ENCODE results near the gene MRPL19.
A peak's percentile ranks its signal among the peaks of the same experiment; 100 is the strongest.
"Not testable (repeated sequence)": the region's sequence is repeated elsewhere in the genome, so short reads cannot be mapped to it uniquely, and the experiment has no call there.

The MRPL19 gene

DNA sequence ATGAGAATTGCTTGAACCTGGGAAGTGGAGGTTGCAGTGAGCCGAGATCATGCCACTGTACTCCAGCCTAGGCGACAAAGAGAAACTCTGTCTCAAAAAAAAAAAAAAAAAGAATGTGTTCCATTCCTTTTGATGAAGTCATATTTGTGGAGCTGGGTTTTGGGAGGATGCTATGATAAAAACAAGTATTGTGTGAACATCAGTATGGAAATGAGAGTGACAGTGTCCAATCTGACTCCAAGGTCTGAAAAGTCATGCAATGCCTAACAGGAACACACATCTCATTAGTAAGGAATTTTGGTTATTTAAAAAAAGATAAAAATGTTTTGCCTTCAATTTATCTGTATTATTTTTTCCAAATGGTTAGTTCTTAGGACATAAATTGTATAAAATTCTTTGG, 52.3 kb downstream of the MRPL19 start:
- H3K4me3 ChIP-seq (ENCODE audit: insufficient read depth, low read depth, low read length) = no peak overlapping the region
- H3K36me3 ChIP-seq (ENCODE audit: control insufficient read depth, insufficient read depth, low read length) = peaks cover 33% of the 10 kb centered on the region
- no peaks in the 10 kb centered on the region for H3K9me3 ChIP-seq (ENCODE audit: control insufficient read depth, low read length)
- WGBS, 2 experiments = 83 to 96% methylated on average over 2 of the region's 2 CpGs
- no peak overlapping the region for H3K27ac ChIP-seq (ENCODE audit: insufficient read depth, low read depth, low read length, poor library complexity, severe bottlenecking)
- H3K4me1 ChIP-seq (ENCODE audit: control insufficient read depth, insufficient read depth, low read length) = no peaks in the 10 kb centered on the region
- H3K27me3 ChIP-seq (ENCODE audit: control insufficient read depth, insufficient read depth, low read length, poor library complexity, severe bottlenecking) = no peaks in the 10 kb centered on the region

- H3K9me3 ChIP-seq (ENCODE audit: control insufficient read depth, low read length) = no peaks in the 10 kb centered on the region
- H3K27me3 ChIP-seq (ENCODE audit: control insufficient read depth, insufficient read depth, low read length, poor library complexity, severe bottlenecking) = no peaks in the 10 kb centered on the region
- no peak overlapping the region for H3K27ac ChIP-seq (ENCODE audit: insufficient read depth, low read depth, low read length, poor library complexity, severe bottlenecking)
- no peak overlapping the region for H3K4me3 ChIP-seq (ENCODE audit: insufficient read depth, low read depth, low read length)
- no peaks in the 10 kb centered on the region for H3K4me1 ChIP-seq (ENCODE audit: control insufficient read depth, insufficient read depth, low read length)
- WGBS, 2 experiments = 90 to 96% methylated on average over 2 to 4 of the region's 4 CpGs
- H3K36me3 ChIP-seq (ENCODE audit: control insufficient read depth, insufficient read depth, low read length) = peaks cover 31% of the 10 kb centered on the region
Measured at GRCh38 chr2:75702593-75702992, 56.0 kb downstream of the MRPL19 start.

DNA sequence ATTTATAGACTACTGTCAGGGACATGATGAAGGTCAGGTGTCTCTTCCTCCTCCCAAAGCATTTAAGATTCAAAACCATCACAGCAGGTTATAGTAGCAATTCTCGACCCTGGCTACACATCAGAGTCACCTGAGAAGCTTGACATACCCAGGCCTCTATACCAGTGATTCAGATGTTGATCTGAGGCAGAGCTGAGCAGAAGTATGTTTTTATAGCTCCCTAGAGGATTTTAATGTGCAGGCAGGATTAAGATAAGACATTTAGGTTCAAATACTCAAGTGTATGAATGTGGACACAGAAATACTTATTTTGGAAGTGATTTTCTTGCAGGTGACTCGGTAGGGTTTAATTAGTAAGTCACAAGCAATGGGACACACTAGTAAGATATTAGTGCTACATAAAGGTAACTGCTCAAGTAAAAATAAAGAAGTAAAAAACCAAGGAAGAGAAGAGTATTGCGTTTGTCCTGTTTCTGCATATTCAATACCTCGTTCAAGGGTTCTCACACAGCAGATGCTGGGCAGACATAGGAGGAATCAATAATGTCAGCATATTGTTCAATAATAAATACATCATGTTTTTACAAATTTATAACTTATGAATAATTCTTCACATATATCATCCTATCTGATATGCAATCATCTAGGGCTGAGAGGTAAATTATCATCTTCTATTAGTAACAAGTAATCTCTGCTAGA, 57.2 kb downstream of the MRPL19 start:
- H3K27ac ChIP-seq (ENCODE audit: insufficient read depth, low read depth, low read length, poor library complexity, severe bottlenecking) = no peak overlapping the region
- H3K27me3 ChIP-seq (ENCODE audit: control insufficient read depth, insufficient read depth, low read length, poor library complexity, severe bottlenecking) = no peaks in the 10 kb centered on the region
- 93 to 94% methylated on average over 4 of the region's 4 CpGs for WGBS, 2 experiments
- H3K4me1 ChIP-seq (ENCODE audit: control insufficient read depth, insufficient read depth, low read length) = no peaks in the 10 kb centered on the region
- H3K36me3 ChIP-seq (ENCODE audit: control insufficient read depth, insufficient read depth, low read length) = peaks cover 24% of the 10 kb centered on the region
- no peaks in the 10 kb centered on the region for H3K9me3 ChIP-seq (ENCODE audit: control insufficient read depth, low read length)
- H3K4me3 ChIP-seq (ENCODE audit: insufficient read depth, low read depth, low read length) = no peak overlapping the region

DNA sequence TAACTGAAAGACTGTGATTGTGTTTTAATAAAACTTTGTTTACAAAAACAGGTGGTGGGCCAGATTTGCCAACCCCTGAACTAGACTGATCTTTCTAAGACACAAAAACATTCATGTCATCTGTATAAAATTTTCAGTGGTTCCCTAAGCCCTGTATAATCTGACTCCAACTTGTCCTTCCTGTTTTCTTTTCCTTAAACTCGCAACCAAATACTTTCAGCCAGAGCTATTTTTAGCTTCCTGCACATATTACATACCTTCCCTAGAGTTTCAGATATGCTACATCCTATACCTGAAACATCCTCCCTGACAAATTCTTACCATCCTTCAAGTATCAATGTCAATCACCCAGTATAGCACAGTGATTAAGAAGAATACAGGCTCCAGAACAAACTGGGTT, 59.3 kb downstream of the MRPL19 start:
- no peaks in the 10 kb centered on the region for H3K27me3 ChIP-seq (ENCODE audit: control insufficient read depth, insufficient read depth, low read length, poor library complexity, severe bottlenecking)
- WGBS, 2 experiments = 94 to 100% methylated on average over 1 of the region's 1 CpG
- H3K9me3 ChIP-seq (ENCODE audit: control insufficient read depth, low read length) = no peaks in the 10 kb centered on the region
- H3K4me3 ChIP-seq (ENCODE audit: insufficient read depth, low read depth, low read length) = no peak overlapping the region
- peaks cover 12% of the 10 kb centered on the region for H3K36me3 ChIP-seq (ENCODE audit: control insufficient read depth, insufficient read depth, low read length)
- H3K4me1 ChIP-seq (ENCODE audit: control insufficient read depth, insufficient read depth, low read length) = no peaks in the 10 kb centered on the region
- H3K27ac ChIP-seq (ENCODE audit: insufficient read depth, low read depth, low read length, poor library complexity, severe bottlenecking) = no peak overlapping the region

- no peak overlapping the region for H3K4me3 ChIP-seq (ENCODE audit: insufficient read depth, low read depth, low read length)
- H3K9me3 ChIP-seq (ENCODE audit: control insufficient read depth, low read length) = no peaks in the 10 kb centered on the region
- no peaks in the 10 kb centered on the region for H3K4me1 ChIP-seq (ENCODE audit: control insufficient read depth, insufficient read depth, low read length)
- no peaks in the 10 kb centered on the region for H3K27me3 ChIP-seq (ENCODE audit: control insufficient read depth, insufficient read depth, low read length, poor library complexity, severe bottlenecking)
- peaks cover 8% of the 10 kb centered on the region for H3K36me3 ChIP-seq (ENCODE audit: control insufficient read depth, insufficient read depth, low read length)
- 93 to 94% methylated on average over 3 of the region's 3 CpGs for WGBS, 2 experiments
- no peak overlapping the region for H3K27ac ChIP-seq (ENCODE audit: insufficient read depth, low read depth, low read length, poor library complexity, severe bottlenecking)
Measured at GRCh38 chr2:75707901-75708300, 61.3 kb downstream of the MRPL19 start.

- no peak overlapping the region for H3K27ac ChIP-seq (ENCODE audit: insufficient read depth, low read depth, low read length, poor library complexity, severe bottlenecking)
- peak overlapping the region; percentile 72 for H3K4me3 ChIP-seq (ENCODE audit: insufficient read depth, low read depth, low read length)
Measured at GRCh38 chr2:75709297-75709696, 62.7 kb downstream of the MRPL19 start.

DNA sequence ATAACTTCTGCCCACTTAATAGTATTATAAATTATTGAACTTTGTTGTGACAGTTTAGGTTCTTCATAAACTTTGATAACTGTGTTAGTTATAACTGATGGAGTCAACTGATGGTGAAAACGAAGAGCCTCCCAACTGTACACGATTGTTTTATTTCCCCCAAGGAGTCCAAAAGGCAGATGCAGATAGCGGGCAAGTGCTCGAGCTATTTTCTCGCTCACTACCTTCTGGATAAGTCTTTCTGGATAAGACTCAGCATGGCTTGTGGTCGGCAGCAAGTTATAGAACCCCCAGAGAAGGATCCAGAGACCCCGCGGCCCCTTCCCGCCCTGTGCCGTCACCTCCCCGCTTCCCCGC, 63.6 kb downstream of the MRPL19 start:
- peaks cover 2% of the 10 kb centered on the region for H3K36me3 ChIP-seq (ENCODE audit: control insufficient read depth, insufficient read depth, low read length)
- 3 to 5% methylated on average over 12 of the region's 12 CpGs for WGBS, 2 experiments
- H3K4me3 ChIP-seq (ENCODE audit: insufficient read depth, low read depth, low read length) = peak overlapping the region; percentile 72
- peak overlapping the region; percentile 96 for H3K27ac ChIP-seq (ENCODE audit: insufficient read depth, low read depth, low read length, poor library complexity, severe bottlenecking)
- H3K4me1 ChIP-seq (ENCODE audit: control insufficient read depth, insufficient read depth, low read length) = no peaks in the 10 kb centered on the region
- H3K9me3 ChIP-seq (ENCODE audit: control insufficient read depth, low read length) = no peaks in the 10 kb centered on the region
- H3K27me3 ChIP-seq (ENCODE audit: control insufficient read depth, insufficient read depth, low read length, poor library complexity, severe bottlenecking) = no peaks in the 10 kb centered on the region

More at GRCh38 chr2:75709297-75709696, 62.7 kb downstream of the MRPL19 start:
- no peaks in the 10 kb centered on the region for H3K9me3 ChIP-seq (ENCODE audit: control insufficient read depth, low read length)
- no peaks in the 10 kb centered on the region for H3K4me1 ChIP-seq (ENCODE audit: control insufficient read depth, insufficient read depth, low read length)
- peaks cover 2% of the 10 kb centered on the region for H3K36me3 ChIP-seq (ENCODE audit: control insufficient read depth, insufficient read depth, low read length)
- 76 to 100% methylated on average over 1 to 2 of the region's 3 CpGs for WGBS, 2 experiments
- H3K27me3 ChIP-seq (ENCODE audit: control insufficient read depth, insufficient read depth, low read length, poor library complexity, severe bottlenecking) = no peaks in the 10 kb centered on the region

DNA sequence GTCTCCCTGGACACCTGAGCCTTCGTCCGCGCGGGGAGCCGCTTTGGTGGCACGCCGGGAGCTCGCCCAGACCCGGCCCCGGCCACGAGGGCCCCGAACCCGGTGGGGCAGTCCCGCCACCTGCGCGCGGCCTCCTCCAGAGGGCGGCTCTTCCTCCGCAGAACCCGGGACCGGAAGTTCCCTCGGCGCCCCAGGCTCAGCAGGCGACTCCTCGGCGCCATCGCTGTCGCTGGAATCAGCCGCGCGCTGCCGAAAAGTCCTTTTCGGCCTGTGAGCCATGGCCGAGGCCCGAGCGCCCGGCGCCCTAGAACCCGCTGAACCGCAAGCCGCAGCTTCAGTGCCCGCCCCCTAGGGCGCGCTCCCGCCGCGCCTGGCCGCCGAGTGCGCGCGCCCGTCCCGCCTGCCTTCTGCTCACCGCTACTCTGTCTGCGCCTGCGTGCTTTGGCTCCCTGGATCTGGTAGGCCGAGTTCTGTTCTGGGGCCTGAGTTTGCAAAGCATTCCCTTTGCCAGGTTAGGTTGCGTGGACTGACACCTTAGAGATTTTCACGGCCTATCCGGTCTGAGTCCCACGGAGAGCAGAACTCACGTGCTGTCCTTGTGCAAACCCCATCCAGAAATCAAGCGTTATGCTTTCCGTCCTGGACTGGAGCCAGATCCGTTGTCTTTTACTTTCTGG, 64.1 kb downstream of the MRPL19 start, which contains the start of gene GCFC2:
Gene GCFC2 (minus strand): TSS at position 339 of the 677 bp plus-strand sequence. CDS start 60 bp downstream, at position 279.
- H3K4me1 ChIP-seq (ENCODE audit: control insufficient read depth, insufficient read depth, low read length) = no peaks in the 10 kb centered on the region
- H3K27me3 ChIP-seq (ENCODE audit: control insufficient read depth, insufficient read depth, low read length, poor library complexity, severe bottlenecking) = no peaks in the 10 kb centered on the region
- H3K4me3 ChIP-seq (ENCODE audit: insufficient read depth, low read depth, low read length) = peak within 1 kb of the TSS; percentile 72
- WGBS, 2 experiments = 6% methylated on average over 66 of the region's 66 CpGs
- H3K36me3 ChIP-seq (ENCODE audit: control insufficient read depth, insufficient read depth, low read length) = peaks cover 2% of the 10 kb centered on the region
- no peaks in the 10 kb centered on the region for H3K9me3 ChIP-seq (ENCODE audit: control insufficient read depth, low read length)
- peak within 1 kb of the TSS; percentile 96 for H3K27ac ChIP-seq (ENCODE audit: insufficient read depth, low read depth, low read length, poor library complexity, severe bottlenecking)

DNA sequence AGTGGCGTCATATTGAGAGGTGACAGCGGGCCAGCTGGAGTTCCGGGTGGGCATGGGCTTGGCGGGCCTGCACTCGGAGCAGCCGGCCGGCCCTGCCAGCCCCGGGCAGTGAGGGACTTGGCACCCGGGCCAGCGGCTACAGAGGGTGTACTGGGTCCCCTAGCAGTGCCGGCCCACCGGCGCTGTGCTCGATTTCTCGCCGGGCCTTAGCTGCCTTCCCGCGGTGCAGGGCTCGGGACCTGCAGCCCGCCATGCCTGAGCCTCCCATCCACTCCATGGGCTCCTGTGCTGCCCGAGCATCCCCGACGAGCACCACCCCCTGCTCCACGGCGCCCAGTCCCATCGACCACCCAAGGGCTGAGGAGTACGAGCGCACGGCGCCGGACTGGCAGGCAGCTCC, 65.0 kb downstream of the MRPL19 start:
- H3K36me3 ChIP-seq (ENCODE audit: control insufficient read depth, insufficient read depth, low read length); H3K9me3 ChIP-seq (ENCODE audit: control insufficient read depth, low read length); H3K4me3 ChIP-seq (ENCODE audit: insufficient read depth, low read depth, low read length); H3K27ac ChIP-seq (ENCODE audit: insufficient read depth, low read depth, low read length, poor library complexity, severe bottlenecking); H3K27me3 ChIP-seq (ENCODE audit: control insufficient read depth, insufficient read depth, low read length, poor library complexity, severe bottlenecking); H3K4me1 ChIP-seq (ENCODE audit: control insufficient read depth, insufficient read depth, low read length): not testable (repeated sequence)
- 96 to 97% methylated on average over 31 of the region's 31 CpGs for WGBS, 2 experiments

GRCh38 chr2:75716406-75716805, 69.8 kb downstream of the MRPL19 start:
- H3K27ac ChIP-seq (ENCODE audit: insufficient read depth, low read depth, low read length, poor library complexity, severe bottlenecking) = no peak overlapping the region
- no peaks in the 10 kb centered on the region for H3K36me3 ChIP-seq (ENCODE audit: control insufficient read depth, insufficient read depth, low read length)
- H3K4me3 ChIP-seq (ENCODE audit: insufficient read depth, low read depth, low read length) = no peak overlapping the region

More at GRCh38 chr2:75716406-75716805, 69.8 kb downstream of the MRPL19 start:
- no peaks in the 10 kb centered on the region for H3K9me3 ChIP-seq (ENCODE audit: control insufficient read depth, low read length)
- no peaks in the 10 kb centered on the region for H3K27me3 ChIP-seq (ENCODE audit: control insufficient read depth, insufficient read depth, low read length, poor library complexity, severe bottlenecking)
- no peaks in the 10 kb centered on the region for H3K4me1 ChIP-seq (ENCODE audit: control insufficient read depth, insufficient read depth, low read length)
- WGBS, 2 experiments = 86 to 91% methylated on average over 3 of the region's 3 CpGs
